Stimulated activated CD8-positive, alpha-beta memory T cell treated with anti-CD3 and anti-CD28 coated beads, Interleukin-12 subunit alpha, Interleukin-12 subunit beta, amount 100 ng/mL, for 24 hours (primary cell): ENCODE measurements around the gene B3GNT9.
"Not testable (repeated sequence)": the region's sequence is repeated elsewhere in the genome, so short reads cannot be mapped to it uniquely, and the experiment has no call there.

Experiments used
- DNase-seq: peaks from one replicate; pipeline ENCODE4 v3.0.0-alpha.2; 2020; ENCODE audit errors: extremely low read depth

Gene B3GNT9

DNA sequence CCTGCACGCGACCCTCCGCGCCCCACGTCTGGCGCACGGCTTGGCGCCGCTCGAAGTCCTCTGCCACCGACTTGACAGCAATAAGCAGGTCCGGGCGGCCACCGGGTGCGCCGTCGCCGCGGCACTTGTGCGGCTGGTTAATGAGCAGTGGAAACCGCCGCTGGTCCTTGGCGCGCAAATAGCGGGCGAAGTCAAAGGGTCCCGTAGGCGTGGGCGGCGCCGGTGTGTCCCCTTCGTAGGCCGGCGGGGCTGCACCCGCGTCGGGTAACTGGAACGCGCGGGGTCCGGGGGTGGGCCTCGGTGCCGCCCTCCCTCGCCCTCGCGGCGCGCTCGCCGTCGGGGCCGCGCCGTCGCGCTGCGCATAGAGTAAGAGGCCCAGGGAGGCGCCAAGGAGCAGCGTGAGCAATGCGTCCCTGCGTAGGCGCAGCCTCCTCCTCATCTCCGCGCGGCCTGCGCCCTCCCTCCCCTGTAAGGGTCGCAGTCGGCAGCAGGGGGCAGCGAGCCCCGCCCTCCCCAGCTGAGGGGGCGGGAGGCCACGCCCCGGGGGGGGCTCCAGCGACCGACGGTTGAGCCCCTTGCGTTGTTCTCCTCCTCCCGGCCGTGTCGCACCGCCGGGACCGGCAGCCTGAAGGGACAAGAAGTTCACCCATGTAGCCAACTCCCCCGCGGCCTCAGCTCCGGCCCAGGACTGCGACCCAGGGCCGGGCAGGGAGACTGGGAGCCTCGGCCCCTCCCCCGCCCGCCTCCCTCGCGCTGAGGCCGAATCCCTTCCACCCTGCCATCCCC lies 558 bp downstream of the B3GNT9 start:
- no peak for DNase-seq

DNA sequence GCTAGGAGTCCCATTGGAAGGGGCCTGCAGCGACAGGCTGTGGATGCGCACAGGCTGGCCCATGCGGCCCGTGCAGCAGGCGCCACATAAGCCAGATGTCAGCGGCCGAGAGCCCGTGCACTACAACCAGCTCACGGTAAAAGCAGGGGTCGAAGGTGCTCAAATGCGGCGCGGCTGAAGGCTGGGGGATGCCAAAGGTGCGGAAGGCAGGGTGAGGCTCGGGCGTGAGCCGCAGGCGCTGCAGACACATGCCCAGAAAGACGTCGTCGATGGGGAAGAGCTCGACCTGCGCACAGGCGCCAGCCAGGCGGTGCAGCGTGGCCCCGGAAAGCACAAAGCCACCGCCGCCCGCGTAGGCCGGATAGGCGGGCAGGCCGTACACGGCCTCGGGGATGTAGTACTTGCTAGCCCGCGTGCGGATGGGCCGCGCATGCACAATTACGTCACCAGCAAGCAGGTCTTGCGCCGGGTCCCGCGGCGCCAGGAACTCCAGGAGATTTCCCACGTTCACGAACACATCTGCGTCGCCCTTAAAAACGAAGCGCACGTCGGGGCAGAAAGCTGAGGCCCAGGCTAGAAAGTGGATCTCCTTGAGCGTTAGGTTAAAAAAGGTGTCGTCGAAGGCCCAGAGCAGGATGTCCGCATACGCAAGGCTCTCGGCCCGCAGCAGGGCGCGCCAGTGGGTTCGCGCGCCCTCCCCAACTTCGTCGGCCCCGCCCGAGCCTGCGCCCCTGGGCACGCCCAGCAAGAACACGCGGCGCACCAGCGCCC lies 1.3 kb downstream of the B3GNT9 start:
- DNase-seq: no peak

DNA sequence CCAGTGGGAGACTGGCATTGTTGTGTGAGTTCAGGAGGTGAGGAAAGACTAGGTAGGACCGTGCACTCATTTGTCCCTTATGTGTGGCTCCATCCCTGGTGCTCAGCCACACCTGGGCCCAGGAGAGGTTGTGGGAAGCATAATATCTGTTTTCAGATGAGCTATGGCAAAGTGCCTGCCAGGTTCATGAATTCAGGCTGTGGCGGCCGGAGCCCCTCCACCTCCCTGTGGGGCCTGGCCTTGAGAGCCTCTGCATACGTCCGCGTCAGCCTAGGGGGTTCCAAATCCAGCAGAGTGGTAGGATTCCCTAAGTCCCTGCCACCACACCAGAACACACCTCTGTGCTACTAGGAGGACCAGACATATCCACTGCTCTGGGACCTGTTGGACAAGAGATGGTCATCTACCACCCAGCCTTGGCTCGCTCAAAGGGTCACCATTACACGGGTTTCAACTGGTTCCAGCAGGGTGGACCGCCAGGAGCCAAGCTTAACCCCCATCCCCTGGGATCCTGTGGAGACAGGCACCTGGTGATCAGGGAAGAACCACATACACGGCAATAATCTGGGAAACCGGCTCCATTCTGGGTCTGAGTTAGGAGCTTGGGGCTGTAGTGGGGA lies 2.0 kb downstream of the B3GNT9 start:
- DNase-seq: no peak

DNA sequence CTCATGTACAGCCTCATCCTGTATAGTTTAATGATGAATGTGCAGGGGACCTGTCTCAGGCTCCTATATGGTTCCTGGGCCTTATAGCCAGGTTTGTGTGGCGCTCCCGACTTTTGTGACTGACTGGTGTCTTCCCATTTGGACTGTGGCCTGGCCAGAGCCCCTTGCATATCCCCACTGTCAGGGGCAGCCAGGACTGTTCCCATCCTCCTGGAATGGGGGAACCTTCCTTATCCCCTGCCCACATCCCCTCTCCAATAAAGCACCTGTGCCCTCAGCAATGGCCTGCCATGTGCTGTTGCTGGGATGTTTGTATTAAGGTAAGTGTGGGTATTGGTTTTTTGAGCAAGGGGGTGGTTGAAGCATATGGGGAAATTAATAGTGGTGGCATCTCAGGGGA lies 2.6 kb downstream of the B3GNT9 start:
- no peak for DNase-seq

DNA sequence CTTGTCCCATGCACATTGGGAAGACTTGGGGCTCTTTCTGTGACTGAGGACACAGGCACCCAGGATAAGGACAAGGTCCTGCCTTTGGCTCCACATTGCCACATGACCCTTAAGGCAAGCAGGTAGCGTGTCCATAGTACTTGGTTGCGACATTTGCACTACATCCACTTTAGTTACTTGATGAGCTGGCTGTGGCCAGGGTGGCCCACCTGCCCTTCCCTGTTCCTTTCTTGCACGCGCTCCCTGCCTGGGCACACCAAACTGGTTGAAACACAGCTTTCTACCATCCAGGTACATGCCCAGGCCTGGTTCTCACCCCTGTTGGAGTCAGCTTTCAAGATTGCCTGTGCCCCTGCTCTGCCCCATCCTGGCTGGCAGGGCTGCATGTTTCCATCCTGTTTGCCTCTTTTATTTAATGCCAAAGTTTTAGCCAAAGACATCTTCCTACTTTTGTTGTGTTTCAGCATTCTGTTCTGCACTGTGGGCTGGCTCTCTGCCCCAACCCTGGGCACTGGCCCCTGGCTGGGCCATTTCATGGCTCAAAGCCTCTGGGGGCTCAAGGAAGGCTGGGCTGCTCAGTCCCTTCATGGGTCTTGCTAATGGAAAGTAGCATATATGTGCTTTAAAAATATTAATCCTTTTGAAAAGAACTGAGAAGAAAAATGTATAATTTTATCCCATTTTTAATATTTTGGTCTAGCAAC lies 3.2 kb downstream of the B3GNT9 start:
- no peak for DNase-seq

DNA sequence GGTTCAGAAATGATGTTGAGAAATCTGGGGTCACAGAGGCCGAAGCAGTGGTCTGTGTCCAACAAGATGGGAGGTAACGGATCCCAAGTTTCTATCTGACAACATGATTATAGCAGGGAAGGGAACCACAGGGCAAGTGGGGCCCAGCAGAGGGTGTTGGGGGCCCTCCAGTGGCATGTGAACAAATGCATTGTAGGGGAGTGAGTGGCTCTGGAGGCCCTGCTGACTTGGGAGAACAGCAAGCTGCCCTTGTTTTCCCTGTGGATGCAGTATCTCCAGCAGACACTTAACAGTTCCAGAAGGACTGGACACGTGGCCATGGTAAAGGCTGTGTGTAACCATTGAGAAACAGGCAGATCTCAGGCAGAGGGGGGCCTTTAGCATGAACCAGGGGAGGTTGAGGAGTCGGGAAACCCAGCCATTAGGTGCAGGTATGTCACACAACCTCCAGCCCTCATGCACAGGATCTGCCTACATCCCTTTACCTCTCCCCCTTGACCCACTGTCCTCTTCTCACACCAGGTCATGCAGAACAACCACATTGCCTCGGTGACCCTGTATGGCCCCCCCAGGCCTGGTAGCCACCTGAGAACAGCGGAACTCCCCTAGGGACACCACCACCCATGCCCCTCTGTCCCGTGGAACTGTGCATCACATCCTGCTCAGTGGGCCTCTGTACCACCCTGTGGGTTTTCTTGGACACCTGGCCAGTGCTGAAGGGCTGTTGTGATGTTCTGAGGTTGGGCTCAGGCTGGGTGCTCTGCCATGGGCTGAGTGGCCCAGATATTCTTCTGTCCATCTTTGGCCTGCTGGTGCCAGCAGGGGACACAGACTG lies 4.1 kb downstream of the B3GNT9 start:
- DNase-seq: no peak

DNA sequence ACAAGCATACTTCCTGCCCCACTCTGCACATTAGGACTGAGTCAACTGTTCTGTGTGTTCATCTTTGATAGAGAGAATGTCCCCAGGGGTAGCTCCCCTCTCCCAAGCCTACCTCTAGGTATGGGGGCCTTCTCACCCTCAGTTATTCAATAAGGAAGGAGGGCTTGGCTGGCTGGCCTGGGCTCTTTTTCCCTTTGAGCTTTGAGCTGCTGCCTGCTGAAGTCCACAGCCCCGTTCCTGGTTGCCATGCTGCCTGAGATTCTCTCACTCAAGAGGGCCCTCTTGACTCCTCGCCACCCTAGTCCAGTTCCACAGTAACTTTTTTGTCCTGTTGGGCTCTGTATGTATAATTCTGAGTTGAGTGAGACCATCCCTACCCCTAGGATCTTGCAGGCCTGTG lies 5.1 kb downstream of the B3GNT9 start:
- no peak for DNase-seq

DNA sequence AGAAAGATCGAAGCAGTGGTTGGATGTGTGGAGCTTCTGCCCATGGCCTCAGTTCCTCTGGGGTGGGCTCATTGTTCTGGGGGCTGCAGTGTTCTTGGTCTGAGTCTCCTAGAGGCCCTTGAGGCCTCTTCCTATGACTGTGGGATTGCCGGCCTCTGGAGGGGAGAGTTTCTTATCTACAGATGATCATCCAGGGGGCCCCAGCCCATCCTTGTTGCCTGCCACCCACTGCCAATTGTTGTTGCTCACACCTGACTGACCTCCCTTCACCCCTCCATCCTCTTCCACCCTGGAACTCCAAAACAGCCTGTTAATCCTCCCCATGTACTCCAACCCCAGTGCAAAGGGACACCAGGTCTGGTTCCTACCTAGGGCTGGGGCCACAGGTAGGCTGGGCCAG lies 5.9 kb downstream of the B3GNT9 start:
- DNase-seq: no peak

DNA sequence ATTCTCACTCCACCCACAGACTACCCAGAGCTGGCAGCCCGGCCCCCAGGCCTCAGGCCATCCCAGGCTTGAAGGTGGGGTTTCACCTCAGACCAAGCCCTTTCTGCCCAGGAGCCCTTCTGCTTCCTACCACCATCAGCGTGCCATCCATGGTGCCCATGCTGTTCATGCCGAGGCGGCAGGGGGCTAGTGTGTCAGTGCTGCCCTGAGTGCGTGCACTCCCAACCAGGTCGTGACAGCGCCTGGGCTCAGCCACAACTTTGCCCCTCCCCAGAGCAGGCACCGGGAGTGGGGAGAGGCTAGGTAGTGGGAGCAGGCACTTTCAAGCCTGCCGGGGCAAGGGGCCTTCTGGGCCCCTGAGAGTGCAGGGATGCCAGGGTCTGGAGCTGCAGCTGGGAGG lies 8.5 kb downstream of the B3GNT9 start:
- no peak for DNase-seq

DNA sequence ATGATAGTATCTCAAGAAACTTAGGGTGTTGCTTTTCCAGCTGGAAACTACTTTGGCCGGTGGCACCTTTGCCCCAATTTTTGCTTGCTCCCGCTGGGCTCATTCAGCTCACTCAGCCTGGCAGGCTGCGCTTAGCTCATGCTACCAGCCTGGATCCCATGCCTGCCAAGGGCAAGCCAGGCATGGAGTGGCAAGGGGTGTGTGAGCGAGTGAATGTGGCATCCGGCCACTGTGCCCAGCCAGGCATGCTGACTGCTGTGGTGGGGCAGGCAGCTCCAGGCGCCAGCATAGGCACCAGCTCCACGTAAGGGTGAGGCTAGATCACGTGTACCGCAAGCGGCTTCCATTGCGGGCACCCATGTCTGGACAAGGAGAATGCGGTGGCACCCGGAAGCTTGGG lies 9.4 kb downstream of the B3GNT9 start:
- DNase-seq: no peak

DNA sequence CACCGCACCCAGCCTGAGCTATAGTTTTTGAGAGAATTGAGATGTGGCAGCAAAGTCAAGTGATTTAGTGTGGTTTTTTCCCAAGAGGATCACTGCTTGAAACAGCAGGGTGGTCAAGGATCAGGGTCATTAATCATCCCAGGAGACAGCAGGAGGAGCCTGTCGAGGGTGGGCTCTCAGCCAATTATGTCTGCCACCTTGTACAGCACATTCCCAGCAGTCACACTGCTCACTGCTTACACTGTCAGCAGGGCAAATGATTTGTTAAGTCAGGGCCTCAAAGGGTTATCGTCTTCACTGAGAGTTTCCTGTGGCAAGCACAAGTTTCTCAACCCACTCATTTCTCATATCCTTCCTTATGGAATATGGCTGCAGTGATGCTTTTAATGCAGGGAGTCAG lies 13.2 kb downstream of the B3GNT9 start:
- no peak for DNase-seq

DNA sequence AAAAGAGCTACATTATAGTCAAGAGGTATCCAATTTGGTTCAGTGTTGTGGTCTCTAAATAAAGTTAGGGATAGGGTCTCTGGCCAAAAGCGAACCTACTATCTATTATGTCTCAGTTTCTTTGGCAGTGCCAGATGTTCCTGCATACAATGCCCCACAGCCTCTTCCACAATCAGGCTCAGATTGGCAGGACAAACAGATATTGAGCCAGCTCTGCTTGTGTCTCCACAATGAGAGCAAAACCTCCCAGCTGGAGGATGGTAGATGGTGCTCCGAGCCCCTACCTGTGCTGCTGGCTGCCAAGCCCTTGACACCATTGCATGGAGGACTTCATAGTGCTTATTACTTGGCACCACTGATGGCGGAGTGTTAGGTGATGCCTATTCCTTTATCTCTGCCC lies 21.4 kb downstream of the B3GNT9 start:
- DNase-seq: no peak

DNA sequence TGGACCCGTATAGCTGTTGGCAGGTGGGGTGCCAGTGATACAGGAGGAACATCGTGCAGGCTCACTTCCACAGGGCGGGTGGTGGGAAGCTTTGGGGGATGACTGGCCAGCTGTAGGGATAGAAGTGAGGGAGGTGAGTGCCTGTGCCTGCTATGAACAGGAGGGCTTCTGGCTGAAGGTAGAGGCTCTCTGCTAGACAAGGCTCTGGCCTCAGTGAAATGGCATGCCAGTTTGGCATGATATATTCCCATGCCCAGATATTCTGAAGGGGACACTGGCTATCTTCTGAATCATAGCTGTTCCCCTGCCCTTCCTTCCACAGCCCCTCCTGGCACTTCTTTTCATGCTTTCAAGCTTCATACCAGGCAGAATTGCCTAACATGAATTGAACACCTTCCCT lies 21.9 kb downstream of the B3GNT9 start:
- DNase-seq: no peak

DNA sequence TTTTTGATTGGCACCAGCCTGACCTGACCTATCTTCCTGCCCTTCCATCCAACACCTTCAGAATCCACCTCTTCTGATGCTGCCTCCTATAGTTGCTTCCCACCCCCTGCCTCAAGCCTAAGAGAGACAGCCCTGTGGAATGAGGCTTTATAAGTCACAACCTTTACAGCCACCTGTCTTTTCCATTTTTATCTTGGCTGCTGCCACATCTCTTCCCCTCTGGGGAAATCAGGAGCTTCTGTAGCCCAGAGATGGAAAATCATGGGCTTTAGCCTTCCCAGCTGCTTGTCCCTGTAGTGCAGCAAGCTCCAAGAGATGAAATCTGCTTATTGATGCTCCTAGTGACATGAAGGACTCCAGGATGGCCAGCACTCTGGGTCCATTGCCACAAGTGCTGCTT lies 22.4 kb downstream of the B3GNT9 start:
- no peak for DNase-seq

DNA sequence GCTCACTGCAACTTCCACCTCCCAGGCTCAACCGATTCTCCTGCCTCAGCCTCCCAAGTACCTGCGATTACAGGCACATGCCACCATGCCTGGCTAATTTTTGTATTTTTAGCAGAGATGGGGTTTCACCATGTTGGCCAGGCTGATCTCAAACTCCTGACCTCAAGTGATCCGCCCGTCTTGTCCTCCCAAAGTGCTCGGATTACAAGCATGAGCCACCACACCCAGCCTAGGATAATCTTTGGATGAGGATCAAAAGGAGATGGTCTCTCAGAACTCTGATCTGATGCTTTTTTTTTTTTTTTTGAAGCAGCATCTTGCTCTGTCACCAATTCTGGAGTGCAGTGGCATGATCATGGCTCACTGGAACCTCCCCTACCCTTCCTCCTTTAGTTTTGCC lies 28.0 kb downstream of the B3GNT9 start:
- not testable (repeated sequence) for DNase-seq

DNA sequence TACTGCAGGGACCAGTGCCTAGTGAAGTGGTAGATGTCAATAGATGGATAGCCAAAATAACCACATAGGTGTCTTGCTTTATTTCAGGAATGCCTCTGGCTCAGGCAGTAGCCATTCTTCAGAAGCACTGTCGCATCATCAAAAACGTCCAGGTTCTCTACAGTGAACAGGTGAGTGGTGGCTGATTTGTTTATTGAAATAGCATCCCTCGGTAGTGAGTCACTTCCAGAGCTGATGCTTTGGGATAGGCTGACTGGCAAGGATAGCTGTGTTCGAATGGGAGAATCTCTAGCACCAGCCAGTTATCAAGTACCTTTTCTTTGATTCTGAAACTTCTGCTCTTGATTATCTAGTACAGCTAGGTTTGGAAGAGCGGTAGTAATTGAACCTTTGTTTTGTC lies 30.8 kb downstream of the B3GNT9 start:
- DNase-seq: no peak

DNA sequence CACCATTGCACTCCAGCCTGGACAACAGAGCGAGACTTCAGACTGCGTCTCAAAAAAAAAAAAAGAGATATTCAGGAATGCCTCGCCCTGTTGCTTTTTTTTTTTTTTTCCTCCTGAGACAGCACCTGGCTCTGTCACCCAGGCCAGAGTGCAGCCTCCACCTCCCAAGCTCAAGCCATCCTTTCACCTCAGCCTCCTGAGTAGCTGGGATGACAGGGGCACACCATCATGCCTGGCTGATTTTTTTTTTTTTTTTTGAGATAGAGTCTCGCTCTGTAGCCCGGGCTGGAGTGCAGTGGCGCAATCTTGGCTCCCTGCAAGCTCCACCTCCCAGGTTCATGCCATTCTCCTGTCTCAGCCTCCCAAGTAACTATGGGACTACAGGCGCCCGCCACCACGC lies 33.1 kb downstream of the B3GNT9 start:
- no peak for DNase-seq

DNA sequence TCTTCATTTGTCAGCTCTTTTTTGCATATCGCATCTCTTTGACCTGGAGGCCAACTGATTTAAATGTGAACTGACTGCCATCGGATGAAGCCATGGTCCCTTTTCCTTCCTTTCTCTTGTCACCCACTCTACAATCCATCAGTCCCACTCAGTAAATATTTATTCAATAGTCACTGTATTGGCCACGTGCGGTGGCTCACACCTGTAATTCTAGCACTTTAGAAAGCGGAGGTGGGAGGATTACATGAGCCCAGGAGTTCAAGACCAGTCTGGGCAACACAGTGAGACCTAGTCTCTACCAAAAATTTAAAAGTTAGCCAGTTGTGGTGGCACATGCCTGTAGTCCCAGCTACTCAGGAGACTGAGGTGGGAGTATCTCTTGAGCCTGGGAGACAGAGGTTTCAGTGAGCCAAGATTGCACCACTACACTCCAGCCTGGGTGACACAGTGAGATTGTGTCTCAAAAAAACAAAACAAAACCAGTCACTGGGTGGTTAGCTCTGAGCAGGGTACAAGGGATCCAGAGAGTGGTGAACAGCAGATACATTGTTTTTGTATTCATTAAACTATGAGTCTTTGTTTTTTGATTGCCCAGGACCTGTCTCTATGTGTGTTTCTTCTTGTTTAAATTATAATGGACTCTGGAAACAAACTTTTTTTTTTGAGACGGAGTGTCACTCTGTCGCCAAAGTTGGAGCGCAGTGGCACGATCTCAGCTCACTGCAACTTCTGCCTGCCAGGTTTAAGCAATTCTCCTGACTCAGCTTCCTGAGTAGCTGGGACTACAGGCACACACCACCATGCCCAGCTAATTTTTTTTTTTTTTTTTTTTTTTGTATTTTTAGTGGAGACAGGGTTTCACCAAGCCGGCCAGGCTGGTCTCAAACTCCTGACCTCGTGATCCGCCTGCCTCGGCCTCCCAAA lies 34.1 kb downstream of the B3GNT9 start:
- DNase-seq: no peak

DNA sequence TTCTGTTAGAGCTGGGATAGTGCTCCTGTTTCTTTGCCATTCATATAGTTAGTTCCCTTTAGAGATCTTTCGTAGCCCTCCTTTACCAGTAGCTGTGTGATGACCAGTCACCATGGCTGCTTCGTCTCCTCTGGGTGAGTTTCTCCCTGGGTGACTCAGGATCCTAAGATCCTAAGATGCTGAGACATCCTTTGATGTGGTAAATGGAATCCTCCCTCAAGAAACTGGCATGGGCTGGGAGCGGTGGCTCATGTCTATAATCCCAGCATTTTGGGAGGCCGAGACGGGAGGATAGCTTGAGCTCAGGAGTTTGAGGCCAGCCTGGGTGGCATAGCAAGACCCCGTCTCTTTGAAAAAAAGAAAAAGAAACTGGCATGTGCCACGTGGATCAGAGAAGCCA lies 35.2 kb downstream of the B3GNT9 start:
- DNase-seq: no peak

DNA sequence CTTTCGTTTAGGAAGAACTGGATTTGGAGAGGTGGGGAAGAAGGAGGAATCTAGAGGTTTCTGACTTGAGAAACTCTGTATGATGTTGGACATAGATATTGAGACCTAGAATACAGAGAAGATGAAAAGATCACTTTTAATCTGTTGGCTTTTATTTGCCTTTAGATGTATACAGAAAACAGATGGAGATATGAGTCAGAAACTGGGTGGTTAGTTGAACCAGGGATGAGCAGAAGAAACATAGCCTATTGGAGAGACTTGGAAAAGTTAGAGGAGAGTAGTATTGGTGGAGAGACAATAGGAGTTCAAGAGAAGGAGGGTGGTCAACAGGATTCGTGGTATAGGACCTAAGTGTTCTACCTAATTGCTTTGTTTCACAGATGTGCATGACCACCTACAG lies 36.0 kb downstream of the B3GNT9 start:
- no peak for DNase-seq
